Measurements from ENCODE around the gene FXYD5. TPM values are rescaled to one million over a fixed set of nuclear protein-coding genes. Genes with fewer than 3 reads are reported as not detected.
"Not testable (repeated sequence)": the region's sequence is repeated elsewhere in the genome, so short reads cannot be mapped to it uniquely, and the experiment has no call there.

The FXYD5 gene
- polyA plus RNA-seq, 6 donors from 2014 or later = 290 to 440 (median 351) TPM

- Mint-ChIP-seq H3K4me3 (peak overlapping the region; percentile 86 to 93 (median 91)), H3K4me1 (peaks cover 17 to 24% (median 20%) of the 10 kb centered on the region in 3 donors), H3K27me3 (no peaks in the 10 kb centered on the region), H3K27ac (peak overlapping the region; percentile 4 to 92 (median 38)), H3K9me3 (peaks cover 0 to 2% (median 0%) of the 10 kb centered on the region in 7 donors), H3K36me3 (no peaks in the 10 kb centered on the region)
- ATAC-seq (ENCODE audit: low read depth in 2 of 2) = peak; percentile 96 to 98
- DNase-seq = peak; percentile 78
These were observed 30.2 kb upstream of the FXYD5 start for GRCh38 chr19:35124098-35125060.

DNA sequence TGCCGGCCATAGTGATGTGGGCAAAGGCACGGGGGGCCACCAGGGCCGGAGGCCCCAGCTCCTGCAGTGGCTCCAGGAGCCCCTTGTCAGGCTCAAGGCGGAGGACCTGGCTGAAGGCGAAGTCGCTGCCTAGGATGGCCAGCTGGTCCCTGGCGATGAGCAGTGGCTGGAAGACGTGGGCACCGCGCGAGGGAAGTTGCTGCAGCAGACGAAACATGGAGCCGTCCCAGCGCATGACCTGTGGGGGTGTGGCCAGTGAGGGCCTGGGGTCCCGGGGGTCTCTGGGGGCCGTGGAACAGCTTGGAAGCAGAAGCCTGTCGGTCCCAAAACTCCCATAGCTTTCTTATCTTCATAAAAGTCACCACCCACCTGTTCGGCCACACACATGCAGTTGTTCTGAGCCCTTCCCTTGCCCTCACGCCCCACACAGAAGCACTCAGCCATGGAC is 29.2 kb upstream of the FXYD5 start:
- H3K36me3 Mint-ChIP-seq = no peaks in the 10 kb centered on the region
- ATAC-seq (ENCODE audit: low read depth in 2 of 2) (no peak), DNase-seq (no peak)
- peaks cover 16 to 24% (median 17%) of the 10 kb centered on the region in 3 donors for H3K4me1 Mint-ChIP-seq
- peak overlapping the region in 1 of 6 donors; percentile 69 for H3K27ac Mint-ChIP-seq
- peaks cover 0 to 2% (median 0%) of the 10 kb centered on the region in 7 donors for H3K9me3 Mint-ChIP-seq
- H3K4me3 Mint-ChIP-seq = peak overlapping the region in 4 of 8 donors; percentile 3 to 93 (median 68)
- H3K27me3 Mint-ChIP-seq = no peaks in the 10 kb centered on the region

GRCh38 chr19:35125749-35126623 is 28.5 kb upstream of the FXYD5 start:
- Mint-ChIP-seq H3K4me3 (peak overlapping the region in 3 of 8 donors; percentile 3 to 76 (median 59)), H3K4me1 (peaks cover 16 to 24% (median 17%) of the 10 kb centered on the region in 3 donors), H3K27ac (peak overlapping the region in 3 of 6 donors; percentile 69 to 88 (median 80)), H3K36me3 (no peaks in the 10 kb centered on the region), H3K27me3 (no peaks in the 10 kb centered on the region), H3K9me3 (peaks cover 0 to 2% (median 0%) of the 10 kb centered on the region in 7 donors)
- ATAC-seq (ENCODE audit: low read depth in 2 of 2) (no peak), DNase-seq (no peak)

DNA sequence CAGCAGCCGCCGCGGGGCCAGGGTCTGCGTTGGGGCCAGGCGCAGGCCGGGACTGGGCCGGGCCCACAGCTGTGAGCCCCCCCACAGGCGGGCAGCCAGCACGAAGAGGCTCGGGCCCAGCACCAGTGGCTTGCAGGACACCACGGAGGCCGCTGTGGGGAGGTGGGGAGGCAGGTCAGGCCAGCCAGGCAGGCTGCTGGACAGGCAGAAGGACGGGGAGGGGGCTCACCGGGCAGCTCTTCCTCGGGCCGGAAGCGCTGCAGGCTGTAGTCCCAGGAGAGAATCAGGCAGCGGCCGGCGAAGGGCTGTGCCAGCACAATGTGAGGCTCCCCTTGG is 27.9 kb upstream of the FXYD5 start:
- DNase-seq = no peak
- H3K27me3 Mint-ChIP-seq = no peaks in the 10 kb centered on the region
- no peak overlapping the region for H3K27ac Mint-ChIP-seq
- H3K4me1 Mint-ChIP-seq = peaks cover 16 to 24% (median 17%) of the 10 kb centered on the region in 3 donors
- no peak for ATAC-seq (ENCODE audit: low read depth in 2 of 2)
- H3K9me3 Mint-ChIP-seq = peaks cover 0 to 2% (median 0%) of the 10 kb centered on the region in 7 donors
- no peak overlapping the region for H3K4me3 Mint-ChIP-seq
- H3K36me3 Mint-ChIP-seq = no peaks in the 10 kb centered on the region

- DNase-seq (no peak), ATAC-seq (ENCODE audit: low read depth in 2 of 2) (no peak)
- Mint-ChIP-seq H3K4me1 (peaks cover 16 to 24% (median 17%) of the 10 kb centered on the region in 3 donors), H3K27me3 (no peaks in the 10 kb centered on the region), H3K36me3 (no peaks in the 10 kb centered on the region), H3K4me3 (no peak overlapping the region), H3K27ac (peak overlapping the region in 1 of 6 donors; percentile 21), H3K9me3 (peaks cover 0 to 6% (median 0%) of the 10 kb centered on the region in 7 donors)
These were observed 26.7 kb upstream of the FXYD5 start for GRCh38 chr19:35127871-35128270.

DNA sequence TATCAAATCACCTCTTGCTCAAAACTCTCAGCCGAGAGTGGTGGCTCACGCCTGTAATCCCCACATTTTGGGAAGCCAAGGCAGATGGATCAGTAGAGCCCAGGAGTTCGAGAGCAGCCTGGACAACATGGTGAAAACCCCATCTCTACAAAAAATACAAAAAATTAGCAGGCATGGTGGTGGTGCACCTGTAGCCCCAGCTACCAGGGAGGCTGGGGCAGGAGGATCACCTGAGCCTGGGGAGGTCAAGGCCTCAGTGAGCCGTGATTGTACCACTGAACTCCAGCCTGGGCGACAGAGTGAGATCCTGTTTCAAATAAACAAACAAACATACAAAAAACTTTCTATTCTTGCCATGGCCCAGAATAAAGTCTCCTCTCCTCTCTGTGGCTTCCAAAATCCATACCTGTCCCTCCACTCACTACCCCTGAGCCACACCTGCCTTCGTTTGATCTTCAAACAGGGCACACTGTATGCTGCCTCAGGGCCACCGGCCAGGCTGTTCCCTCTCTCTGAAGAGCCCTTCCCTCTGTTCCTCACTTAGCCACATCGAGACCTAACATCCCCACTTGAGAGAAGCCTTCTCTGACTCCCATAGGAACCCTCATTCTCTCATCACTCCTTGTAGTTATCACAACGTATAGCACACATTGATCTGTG is 26.0 kb upstream of the FXYD5 start:
- Mint-ChIP-seq H3K4me1 (peaks cover 15 to 24% (median 16%) of the 10 kb centered on the region in 3 donors), H3K4me3 (no peak overlapping the region), H3K27me3 (no peaks in the 10 kb centered on the region), H3K36me3 (no peaks in the 10 kb centered on the region), H3K9me3 (peaks cover 0 to 11% (median 0%) of the 10 kb centered on the region in 7 donors), H3K27ac (peak overlapping the region in 1 of 6 donors; percentile 62)
- ATAC-seq (ENCODE audit: low read depth in 2 of 2) (no peak), DNase-seq (no peak)

GRCh38 chr19:35129724-35130274 is 24.7 kb upstream of the FXYD5 start:
- peaks cover 0 to 11% (median 0%) of the 10 kb centered on the region in 7 donors for H3K9me3 Mint-ChIP-seq
- H3K27ac Mint-ChIP-seq = peak overlapping the region in 1 of 6 donors; percentile 64
- H3K4me3 Mint-ChIP-seq; ATAC-seq (ENCODE audit: low read depth in 2 of 2); DNase-seq; H3K27me3 Mint-ChIP-seq; H3K36me3 Mint-ChIP-seq: not testable (repeated sequence)
- peaks cover 3 to 15% (median 4%) of the 10 kb centered on the region in 3 donors for H3K4me1 Mint-ChIP-seq

- H3K4me1 Mint-ChIP-seq = peaks cover 0 to 9% (median 6%) of the 10 kb centered on the region in 3 donors
- no peak for ATAC-seq (ENCODE audit: low read depth in 2 of 2)
- no peak for DNase-seq
- H3K27me3 Mint-ChIP-seq = no peaks in the 10 kb centered on the region
- peaks cover 0 to 11% (median 0%) of the 10 kb centered on the region in 7 donors for H3K9me3 Mint-ChIP-seq
- H3K36me3 Mint-ChIP-seq = no peaks in the 10 kb centered on the region
- peak overlapping the region in 1 of 8 donors; percentile 10 for H3K4me3 Mint-ChIP-seq
- H3K27ac Mint-ChIP-seq = peak overlapping the region in 1 of 6 donors; percentile 2
These were observed 23.5 kb upstream of the FXYD5 start for GRCh38 chr19:35130761-35131720.

- Mint-ChIP-seq H3K36me3 (no peaks in the 10 kb centered on the region), H3K27me3 (no peaks in the 10 kb centered on the region), H3K27ac (no peak overlapping the region), H3K4me3 (no peak overlapping the region), H3K9me3 (peaks cover 0 to 11% (median 0%) of the 10 kb centered on the region in 7 donors), H3K4me1 (peaks cover 2 to 11% (median 6%) of the 10 kb centered on the region in 3 donors)
- DNase-seq = no peak
- no peak for ATAC-seq (ENCODE audit: low read depth in 2 of 2)
These were observed 22.3 kb upstream of the FXYD5 start for GRCh38 chr19:35132254-35132653.

- Mint-ChIP-seq H3K4me1 (peaks cover 6 to 17% (median 9%) of the 10 kb centered on the region in 3 donors), H3K27me3 (peaks cover 0 to 7% (median 0%) of the 10 kb centered on the region in 3 donors)
These were observed 20.7 kb upstream of the FXYD5 start for GRCh38 chr19:35133826-35134225.

DNA sequence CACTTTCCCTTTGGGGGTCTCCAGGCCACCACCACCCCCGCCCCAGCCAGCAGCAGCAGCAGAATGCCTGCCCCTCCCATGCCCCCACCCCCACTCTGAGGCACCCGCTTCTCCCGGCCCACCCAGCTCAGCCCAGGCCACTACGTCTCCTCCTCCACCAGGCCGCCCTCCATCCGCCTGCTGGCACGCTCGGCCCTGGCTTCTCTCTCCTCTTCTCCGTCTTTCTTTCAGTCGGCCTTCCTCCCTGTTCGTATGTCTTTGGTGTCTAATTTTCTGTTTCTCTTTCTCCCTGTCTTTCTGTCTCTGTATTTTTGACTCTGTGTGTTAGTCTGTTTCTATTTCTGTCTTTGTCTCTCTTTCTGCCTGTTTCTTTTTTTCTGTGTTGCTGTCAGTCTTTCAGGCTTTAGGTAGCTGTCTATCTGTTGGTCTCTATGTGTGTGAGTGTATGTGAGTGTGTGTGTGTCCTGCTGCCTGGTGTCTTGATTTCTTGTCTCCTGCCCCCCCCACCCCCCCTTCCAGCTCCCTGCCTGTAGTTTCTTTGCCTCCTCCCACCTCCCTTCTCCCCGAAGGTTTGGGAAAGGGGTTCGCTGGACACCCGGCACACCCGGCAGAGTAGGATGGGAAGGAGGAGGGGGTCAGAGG is 19.8 kb upstream of the FXYD5 start, which contains the start of gene LGI4:
Gene LGI4, minus strand, starts transcription at position 459 of the 642 bp plus-strand sequence. Its CDS starts 379 bp downstream, at position 80.
- no peak for ATAC-seq (ENCODE audit: low read depth in 2 of 2)
- Mint-ChIP-seq H3K27ac (peak within 1 kb of the TSS in 4 of 6 donors; percentile 40 to 71 (median 48)), H3K36me3 (no peaks in the 10 kb centered on the region)

More at GRCh38 chr19:35133826-35134225, 20.7 kb upstream of the FXYD5 start:
- no peak overlapping the region for H3K4me3 Mint-ChIP-seq
- H3K36me3 Mint-ChIP-seq = no peaks in the 10 kb centered on the region
- ATAC-seq (ENCODE audit: low read depth in 2 of 2) (no peak), DNase-seq (no peak)
- H3K27ac Mint-ChIP-seq = no peak overlapping the region
- peaks cover 0 to 11% (median 0%) of the 10 kb centered on the region in 7 donors for H3K9me3 Mint-ChIP-seq

More for the DNA sequence above, 19.8 kb upstream of the FXYD5 start, which contains the start of gene LGI4:
- Mint-ChIP-seq H3K4me3 (no peak within 1 kb of the TSS), H3K4me1 (peaks cover 6 to 16% (median 9%) of the 10 kb centered on the region in 3 donors), H3K9me3 (peaks cover 0 to 11% (median 0%) of the 10 kb centered on the region in 7 donors), H3K27me3 (peaks cover 0 to 7% (median 0%) of the 10 kb centered on the region in 3 donors)
- no peak for DNase-seq

Data from naive B cell (primary cell).